ENCODE results near the gene GLYR1.

GLYR1 gene

GRCh38 chr16:4882000-4882632, 35.0 kb upstream of the GLYR1 start:
- peak in 1 of 10 donors; percentile 25 for DNase-seq
- intact Hi-C loops (cut with DNase I) = no loop called here

GRCh38 chr16:4880006-4880580, 33.0 kb upstream of the GLYR1 start:
- DNase-seq = peak in 2 of 10 donors; percentile 57 to 62
- intact Hi-C loops (cut with DNase I) = no loop called here

DNA sequence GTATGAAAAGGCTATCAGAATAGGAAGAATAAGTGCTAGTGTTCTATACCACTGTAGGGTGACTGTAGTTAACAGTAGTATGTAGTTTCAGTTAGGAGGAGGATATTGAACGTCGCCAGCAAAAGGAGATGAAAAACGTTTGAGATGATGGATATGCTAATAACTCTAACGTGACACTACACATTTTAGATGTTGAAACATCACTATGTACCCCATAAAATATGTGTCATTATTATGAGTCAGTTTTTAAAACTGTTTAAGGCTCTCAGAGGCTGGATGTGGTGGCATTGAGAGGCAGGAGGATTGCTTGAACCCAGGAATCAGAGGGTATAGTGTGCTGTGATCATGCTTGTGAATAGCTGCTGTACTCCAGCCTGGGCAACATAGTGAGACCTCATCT, 32.0 kb upstream of the GLYR1 start:
- no peak for DNase-seq
- intact Hi-C loops (cut with DNase I) = no loop called here

DNA sequence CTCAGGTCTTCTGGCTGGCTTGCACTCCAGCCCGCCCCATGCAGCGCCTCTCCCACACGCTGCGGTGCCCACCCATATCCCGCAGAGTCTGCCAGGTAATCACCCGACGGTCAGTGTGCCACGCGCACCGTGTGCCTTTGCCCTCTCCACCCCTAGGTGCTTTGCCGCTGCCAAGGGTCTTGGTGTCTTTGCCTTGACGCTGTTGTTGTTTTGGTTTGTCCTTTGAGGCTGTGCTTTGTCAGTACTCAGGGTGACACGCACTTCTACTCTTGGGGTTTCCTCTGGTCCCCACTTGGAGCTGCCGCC, 30.2 kb upstream of the GLYR1 start:
- DNase-seq = peak in 1 of 10 donors; percentile 44
- intact Hi-C loops (cut with DNase I) = no loop called here

DNA sequence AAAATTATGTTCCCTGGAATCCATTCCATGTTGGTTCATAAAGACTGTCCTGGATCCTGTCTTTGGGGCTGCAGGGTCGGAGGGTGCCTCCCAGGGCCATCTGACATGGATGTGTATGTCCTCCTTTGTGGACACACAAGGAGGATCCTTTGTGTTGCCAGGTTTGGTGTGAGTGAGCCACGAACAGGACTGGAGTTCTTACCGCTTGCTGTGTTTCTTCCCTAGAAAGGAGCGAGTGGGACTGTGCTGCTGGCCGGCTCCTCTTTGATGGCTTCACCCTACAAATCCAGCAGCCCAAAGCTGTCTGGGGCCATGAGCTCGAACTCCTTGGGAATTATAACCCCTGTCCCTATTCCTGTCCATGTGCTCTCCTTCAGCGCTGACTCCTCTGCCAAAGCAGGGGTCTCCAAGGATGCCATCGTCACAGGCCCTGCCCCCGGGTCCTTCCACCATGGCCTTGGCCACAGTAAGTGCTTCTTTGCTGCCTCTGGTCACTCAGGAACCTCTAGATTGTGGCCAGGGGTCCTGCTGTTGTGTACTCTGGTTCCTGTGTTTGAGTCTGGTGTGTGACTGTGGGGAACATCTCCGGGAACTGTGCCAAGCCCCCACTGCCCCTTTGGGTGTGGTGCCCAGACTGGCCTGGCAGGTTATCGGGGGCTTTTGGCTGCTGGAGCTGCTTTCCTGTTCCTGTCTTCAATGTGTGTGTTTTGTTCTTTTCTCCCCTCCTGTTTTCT, 29.7 kb upstream of the GLYR1 start:
- intact Hi-C loops (cut with DNase I) = no loop called here
- peak in 1 of 10 donors; percentile 50 for DNase-seq

- intact Hi-C loops (cut with DNase I) = no loop called here
- DNase-seq = peak in 1 of 10 donors; percentile 50
These were observed 27.6 kb upstream of the GLYR1 start for GRCh38 chr16:4874666-4875065.

- intact Hi-C loops (cut with DNase I) = no loop called here
- no peak for DNase-seq
These were observed 26.0 kb upstream of the GLYR1 start for GRCh38 chr16:4873091-4873490.

- intact Hi-C loops (cut with DNase I) = no loop called here
- no peak for DNase-seq
These were observed 24.0 kb upstream of the GLYR1 start for GRCh38 chr16:4871071-4871470.

DNA sequence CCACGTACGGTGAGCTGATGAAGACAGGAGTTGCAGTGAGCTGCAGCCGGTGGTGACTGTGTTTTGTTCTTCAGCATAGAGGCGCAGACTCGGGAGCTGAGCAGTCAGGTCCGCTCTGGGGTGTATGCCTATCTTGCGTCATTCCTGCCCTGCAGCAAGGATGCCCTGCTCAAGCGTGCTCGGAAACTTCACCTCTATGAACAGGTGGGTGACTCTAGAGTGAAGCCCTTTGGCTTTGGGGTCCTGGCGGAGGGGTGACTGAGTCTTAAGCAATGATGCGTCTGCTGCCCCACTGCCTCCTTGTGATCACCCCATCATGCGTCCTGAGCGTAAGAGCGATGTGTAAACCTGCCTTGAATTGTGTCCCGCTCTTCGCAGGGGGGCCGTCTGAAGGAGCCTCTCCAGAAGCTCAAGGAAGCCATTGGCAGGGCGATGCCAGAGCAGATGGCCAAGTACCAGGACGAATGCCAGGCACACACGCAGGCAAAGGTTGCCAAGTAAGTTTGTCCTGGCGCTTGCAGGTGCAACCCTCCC, 23.1 kb upstream of the GLYR1 start:
- DNase-seq = peak in 6 of 10 donors; percentile 15 to 84 (median 62)
- intact Hi-C loops (cut with DNase I) = no loop called here

- peak in 3 of 10 donors; percentile 13 to 65 (median 62) for DNase-seq
- intact Hi-C loops (cut with DNase I) = no loop called here
These were observed 22.2 kb upstream of the GLYR1 start for GRCh38 chr16:4869147-4869805.

DNA sequence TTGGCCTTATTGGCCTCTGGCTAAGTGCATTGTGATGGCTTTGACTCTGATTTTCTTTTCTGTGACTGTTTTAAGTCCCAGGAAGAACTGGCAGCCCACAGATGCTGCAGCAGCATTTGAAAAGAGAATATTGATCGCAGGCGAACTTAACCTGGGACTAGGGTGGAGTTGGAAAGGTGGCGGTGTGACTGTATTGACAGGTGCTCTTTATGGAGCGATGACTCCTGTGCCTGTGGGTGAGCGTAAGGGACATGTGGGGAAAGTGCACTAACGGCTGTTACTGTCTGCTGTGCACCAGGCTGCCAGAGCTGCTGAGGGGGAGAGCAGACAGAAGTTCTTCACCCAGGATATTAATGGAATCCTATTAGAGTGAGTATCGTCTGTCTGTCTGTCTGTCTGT, 21.4 kb upstream of the GLYR1 start:
- peak in 2 of 10 donors; percentile 3 to 58 for DNase-seq
- intact Hi-C loops (cut with DNase I) = no loop called here

DNA sequence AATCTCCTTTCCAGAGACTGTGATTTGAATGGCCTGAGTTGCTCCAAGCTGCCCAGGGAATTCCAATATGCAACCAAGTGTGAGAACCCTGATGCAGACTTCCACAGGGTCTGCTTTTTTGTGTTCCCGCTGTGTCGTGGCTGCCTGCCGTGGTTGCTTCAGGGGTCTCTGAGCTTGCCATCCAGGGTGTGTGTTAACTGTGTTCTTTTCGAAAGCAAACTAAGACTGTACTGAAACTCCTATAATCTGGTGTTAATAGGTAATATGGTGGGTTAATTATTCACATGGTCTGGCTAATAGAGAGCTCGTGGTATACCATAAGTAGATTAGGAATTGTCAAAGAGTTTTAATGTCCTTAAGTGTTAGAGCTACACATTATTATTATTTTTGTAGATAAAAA, 20.9 kb upstream of the GLYR1 start:
- intact Hi-C loops (cut with DNase I) = no loop called here
- peak in 2 of 10 donors; percentile 5 to 44 for DNase-seq

DNA sequence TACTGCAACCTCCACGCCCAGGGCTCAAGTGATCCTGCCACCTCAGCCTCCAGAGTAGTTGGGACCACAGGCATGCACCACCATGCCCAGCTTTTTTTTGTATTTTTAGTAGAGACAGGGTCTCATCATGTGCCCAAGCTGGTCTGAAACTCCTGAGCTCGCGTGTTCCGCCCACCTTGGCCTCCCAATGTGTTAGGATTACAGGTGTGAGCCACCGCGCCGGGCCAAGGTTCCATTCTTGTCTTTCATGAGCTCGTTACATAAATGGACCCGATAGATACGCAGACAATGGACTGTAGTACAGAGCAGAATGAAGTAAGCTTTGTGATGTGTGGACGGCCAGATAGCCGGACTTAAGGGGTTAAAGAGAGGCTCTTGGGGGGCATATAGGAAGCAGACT, 19.5 kb upstream of the GLYR1 start:
- peak in 1 of 10 donors; percentile 77 for DNase-seq
- intact Hi-C loops (cut with DNase I) = no loop called here

DNA sequence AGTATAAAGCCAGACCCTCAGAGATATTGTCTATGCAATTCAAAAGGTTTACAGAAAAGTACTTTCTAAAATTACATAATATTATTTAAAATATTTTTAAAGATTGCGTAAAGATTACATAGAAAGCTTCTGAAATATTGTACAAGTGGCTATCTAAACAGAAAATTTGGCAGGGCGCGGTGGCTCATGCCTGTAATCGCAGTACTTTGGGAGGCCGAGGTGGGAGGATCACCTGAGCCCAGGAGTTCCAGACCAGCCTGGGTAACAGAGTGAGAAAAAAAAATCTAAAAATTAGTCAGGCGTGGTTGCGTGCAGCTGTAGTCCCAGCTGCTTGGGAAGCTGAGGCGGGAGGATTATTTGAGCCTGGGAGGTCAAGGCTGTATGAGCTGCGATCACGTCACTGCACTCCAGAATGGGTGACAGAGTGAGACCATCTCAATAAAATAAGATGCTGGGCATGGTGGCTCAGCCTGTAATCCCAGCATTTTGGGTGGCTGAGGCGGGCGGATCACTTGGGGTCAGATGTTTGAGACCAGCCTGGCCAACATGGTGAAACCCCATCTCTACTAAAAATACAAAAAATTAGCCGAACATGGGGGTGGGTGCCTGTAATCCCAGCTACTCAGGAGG, 18.3 kb upstream of the GLYR1 start:
- no peak for DNase-seq
- intact Hi-C loops (cut with DNase I) = no loop called here

DNA sequence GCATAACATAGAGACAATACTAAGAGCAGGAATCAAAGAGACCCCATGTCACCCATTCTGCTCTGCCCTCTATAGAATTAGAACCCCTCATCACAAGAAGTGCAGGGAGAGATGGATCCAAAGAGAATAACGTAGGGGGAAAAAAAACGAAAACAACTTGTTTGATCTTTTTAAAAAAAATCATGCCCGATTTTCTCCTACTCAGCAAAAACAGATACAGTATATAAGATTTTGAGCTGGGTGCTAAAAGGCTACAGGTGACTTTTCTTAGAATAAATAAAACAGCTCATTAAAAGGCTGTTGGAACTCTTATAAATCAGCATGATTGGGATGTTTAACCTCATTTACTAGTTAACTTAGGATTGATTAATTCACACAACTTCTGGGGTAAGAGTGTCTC, 17.6 kb upstream of the GLYR1 start:
- intact Hi-C loops (cut with DNase I) = no loop called here
- DNase-seq = no peak

GRCh38 chr16:4862639-4863038, 15.6 kb upstream of the GLYR1 start:
- no peak for DNase-seq
- intact Hi-C loops (cut with DNase I) = no loop called here

DNA sequence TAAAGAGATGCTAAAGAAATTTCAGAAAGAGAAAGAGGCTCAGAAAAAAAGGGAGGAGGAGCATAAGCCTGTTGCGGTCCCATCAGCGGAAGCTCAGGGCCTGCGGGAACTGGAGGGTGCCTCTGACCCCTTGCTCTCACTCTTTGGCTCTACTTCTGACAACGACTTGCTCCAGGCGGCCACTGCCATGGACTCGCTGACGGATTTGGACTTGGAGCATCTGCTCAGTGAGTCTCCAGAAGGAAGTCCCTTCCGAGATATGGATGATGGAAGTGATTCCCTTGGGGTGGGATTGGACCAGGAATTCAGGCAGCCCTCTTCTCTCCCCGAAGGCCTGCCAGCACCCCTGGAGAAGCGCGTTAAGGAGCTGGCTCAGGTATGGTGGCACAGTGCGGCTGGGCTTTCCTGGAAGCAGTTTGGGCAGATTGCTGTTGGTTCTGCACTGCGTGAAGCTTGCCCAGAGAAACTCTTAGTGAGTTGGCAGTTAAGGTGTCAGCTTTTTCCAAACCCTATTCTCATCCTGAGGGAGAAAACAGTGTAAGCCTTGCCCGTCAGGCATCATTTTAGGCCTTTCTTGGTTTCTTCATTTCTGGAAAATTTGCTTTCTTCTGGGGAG, 13.7 kb upstream of the GLYR1 start:
- intact Hi-C loops (cut with DNase I) = no loop called here
- no peak for DNase-seq

- no peak for DNase-seq
- intact Hi-C loops (cut with DNase I) = no loop called here
These were observed 12.8 kb upstream of the GLYR1 start for GRCh38 chr16:4859900-4860255.

DNA sequence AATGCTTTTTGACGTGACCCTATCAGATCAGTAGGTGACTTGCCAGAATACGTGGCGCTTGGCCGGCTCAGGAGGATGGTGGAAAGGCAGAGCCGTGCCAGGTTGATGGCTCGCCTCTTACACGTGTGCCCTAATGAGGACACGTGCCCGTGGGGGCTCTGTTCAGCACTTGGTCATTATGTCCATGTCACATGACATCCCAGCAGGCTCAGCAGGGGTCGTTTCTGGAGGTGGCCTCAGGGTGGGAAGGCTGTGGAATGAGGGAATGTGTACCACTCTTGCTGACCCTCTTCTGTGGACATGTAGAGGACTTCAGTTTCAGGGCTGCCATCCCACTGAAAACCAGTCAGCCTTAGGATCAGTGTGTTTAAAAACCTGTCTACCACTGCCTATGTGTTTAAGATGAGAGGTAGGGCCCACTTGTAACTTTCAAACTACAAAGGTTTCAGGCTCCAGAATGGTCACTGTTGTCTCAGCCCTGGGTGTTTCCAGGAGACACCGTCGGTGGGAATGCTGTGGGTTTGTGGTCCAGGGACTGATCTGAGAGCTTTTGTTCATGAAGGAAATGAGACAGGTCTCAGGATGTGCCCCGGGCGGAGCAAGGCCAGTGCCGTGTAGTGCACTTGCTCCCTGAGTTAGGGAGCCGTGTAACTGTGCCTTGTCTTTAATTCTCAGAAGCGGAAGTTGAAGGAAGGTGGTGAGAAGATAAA, 12.3 kb upstream of the GLYR1 start:
- DNase-seq = no peak
- intact Hi-C loops (cut with DNase I) = no loop called here

DNA sequence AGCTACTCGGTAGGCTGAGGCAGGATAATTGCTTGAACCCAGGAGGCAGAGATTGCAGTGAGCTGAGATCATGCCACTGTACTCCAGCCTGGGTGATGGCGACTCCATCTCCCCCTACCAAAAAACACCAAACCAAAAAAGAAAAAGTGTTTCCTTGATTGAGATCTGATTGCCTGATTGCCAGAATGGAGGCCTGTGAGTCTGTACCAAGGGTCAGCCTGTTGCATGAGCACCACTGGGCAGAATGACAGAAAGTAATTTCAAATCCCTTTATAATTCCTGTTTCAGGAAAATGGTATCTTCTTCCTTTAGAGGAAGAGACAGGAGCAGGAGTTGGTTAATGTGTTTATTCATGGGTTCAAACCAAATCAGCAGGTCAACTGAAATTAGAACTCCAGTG, 8.7 kb upstream of the GLYR1 start:
- DNase-seq = no peak
- intact Hi-C loops (cut with DNase I) = no loop called here
